HCT116 (cell line): ENCODE measurements around the gene PON3. TPM values are rescaled to one million over a fixed set of nuclear protein-coding genes. Genes with fewer than 3 reads are reported as not detected.

Experiments
- ATAC-seq: fragments of 200-7000 bp; cut with Tn5 transposase; 2 replicates; pipeline ENCODE4 v1.9.1; 2020; ENCODE audit warnings: mild to moderate bottlenecking, moderate library complexity
- BruUV-seq: library from RNA; stranded (reverse); fragments of 400-500 nt; replicated peaks from 2 replicates; lab custom pipeline; 2021; lab: Mats Ljungman, UMichigan
- CTCF ChIA-PET: fragments of 300-600 bp; sonication (Branson Sonifier 250); formaldehyde crosslinking; loops from one replicate; lab custom pipeline; 2021; ENCODE audit warnings: antibody characterized with exemption; lab: Charles Lee
- POLR2A ChIA-PET: fragments of 300-600, 350-600 bp; sonication (Branson Sonifier 250); formaldehyde crosslinking; loops from one replicate; lab custom pipeline; 2021; ENCODE audit warnings: antibody characterized with exemption; lab: Charles Lee
- RAD21 ChIA-PET, 2 experiments: fragments of 300-600 bp; sonication (Branson Sonifier 250); formaldehyde crosslinking; loops; one replicate each; lab custom pipeline; 2023; ENCODE audit warnings: low total read pairs in 2 of 2; ENCODE audit not compliant: uncharacterized antibody in 2 of 2, unreplicated experiment in 2 of 2, low non-redundant PET in 1 of 2; lab: Charles Lee
- DNase-seq: peaks from one replicate; pipeline ENCODE4 v3.0.0-alpha.2; 2010; ENCODE audit warnings: low read depth, low spot score
- H2AFZ ChIP-seq: fragments of 200-600 bp; shearing (Covaris generic), sonication (generic); 2 replicates; pipeline ENCODE4 v1.6.1; 2017; ENCODE audit warnings: low read depth, mixed run types, mixed read lengths, antibody characterized with exemption, low read length; ENCODE audit not compliant: poor library complexity, severe bottlenecking
- H3K27ac ChIP-seq: 2 replicates; pipeline ENCODE4 v1.5.1; 2012; ENCODE audit warnings: low read depth, low read length
- H3K27me3 ChIP-seq: fragments of 200-600 bp; sonication (generic); 2 replicates; pipeline ENCODE4 v1.6.1; 2016; ENCODE audit warnings: mixed run types, low read length, mixed read lengths; ENCODE audit not compliant: insufficient read depth
- H3K36me3 ChIP-seq, 2 experiments: fragments of 200-500 bp in 1 of 2; fragments of 200-600 bp in 1 of 2; sonication (Bioruptor generic) in 1 of 2; sonication (generic) in 1 of 2; 2 replicates each; pipeline versions ENCODE4 v1.5.1 to v1.6.1; 2014 to 2016; ENCODE audit warnings: low read length in 2 of 2, inconsistent platforms in 1 of 2, mixed read lengths in 1 of 2, mixed run types in 1 of 2; ENCODE audit not compliant: insufficient read depth in 2 of 2, control insufficient read depth in 1 of 2
- H3K4me1 ChIP-seq, 2 experiments: fragments of 200-600 bp in 1 of 2; sonication (generic) in 1 of 2; 2 replicates each; pipeline versions ENCODE4 v1.5.1 to v1.6.1; 2012 to 2017; ENCODE audit warnings: low read length in 2 of 2, inconsistent platforms in 1 of 2, mild to moderate bottlenecking in 1 of 2, mixed read lengths in 1 of 2, mixed run types in 1 of 2, moderate library complexity in 1 of 2; ENCODE audit not compliant: insufficient read depth in 2 of 2, control insufficient read depth in 1 of 2
- H3K4me2 ChIP-seq: fragments of 200-600 bp; sonication (generic); 2 replicates; pipeline ENCODE4 v1.6.1; 2017; ENCODE audit warnings: mixed run types, low read length, mixed read lengths
- H3K4me3 ChIP-seq, 2 experiments: fragments of 200-600 bp in 1 of 2; sonication (generic) in 1 of 2; replicated peaks in 1 of 2; 2 replicates each; pipeline ENCODE4 v1.5.1; 2011 to 2016; ENCODE audit warnings: low read length in 2 of 2, control low read depth in 1 of 2, low read depth in 1 of 2, mild to moderate bottlenecking in 1 of 2, mixed read lengths in 1 of 2, mixed run types in 1 of 2
- H3K79me2 ChIP-seq: fragments of 200-600 bp; sonication (generic); 2 replicates; pipeline ENCODE4 v1.6.1; 2017; ENCODE audit warnings: mild to moderate bottlenecking, mixed run types, low read length, moderate library complexity, mixed read lengths; ENCODE audit not compliant: insufficient read depth
- H3K9ac ChIP-seq: fragments of 200-600 bp; sonication (generic); 2 replicates; pipeline ENCODE4 v1.6.1; 2016; ENCODE audit warnings: low read length, mixed read lengths
- H3K9me2 ChIP-seq: fragments of 200-600 bp; sonication (generic), shearing (Covaris generic); 2 replicates; pipeline ENCODE4 v1.6.1; 2017; ENCODE audit warnings: mixed run types, mild to moderate bottlenecking, moderate library complexity; ENCODE audit not compliant: insufficient read depth
- H3K9me3 ChIP-seq, 2 experiments: fragments of 200-500 bp in 1 of 2; fragments of 200-600 bp in 1 of 2; sonication (Bioruptor generic) in 1 of 2; sonication (generic) in 1 of 2; 2 replicates each; pipeline ENCODE4 v1.6.1; 2014 to 2017; ENCODE audit warnings: low read length in 2 of 2, mixed read lengths in 2 of 2, inconsistent platforms in 1 of 2, low read depth in 1 of 2, mild to moderate bottlenecking in 1 of 2, mixed run types in 1 of 2, moderate library complexity in 1 of 2; ENCODE audit not compliant: control insufficient read depth in 1 of 2, insufficient read depth in 1 of 2
- H4K20me1 ChIP-seq: fragments of 200-600 bp; sonication (generic), shearing (Covaris generic); 2 replicates; pipeline ENCODE4 v1.6.1; 2017; ENCODE audit warnings: mixed run types, mild to moderate bottlenecking, moderate library complexity; ENCODE audit not compliant: insufficient read depth
- CBX3 ChIP-seq: IDR thresholded peaks from 2 replicates; pipeline ENCODE4 v1.6.1; 2012; ENCODE audit warnings: low read depth
- CEBPB ChIP-seq: IDR thresholded peaks from 2 replicates; pipeline ENCODE4 v1.6.1; 2012; ENCODE audit warnings: low read depth
- CTCF ChIP-seq, 3 experiments: fragments of 200-600 bp in 1 of 3; sonication (generic) in 1 of 3; IDR thresholded peaks in 2 of 3; conservative IDR thresholded peaks in 1 of 3; 2 replicates each; pipeline ENCODE4 v1.5.1; 2012 to 2017; ENCODE audit warnings: low read depth in 2 of 3, low read length in 2 of 3, antibody characterized with exemption in 1 of 3, borderline replicate concordance in 1 of 3, control low read depth in 1 of 3, mild to moderate bottlenecking in 1 of 3, mixed read lengths in 1 of 3, mixed run types in 1 of 3, moderate library complexity in 1 of 3; ENCODE audit not compliant: insufficient read depth in 1 of 3
- EGR1 ChIP-seq: IDR thresholded peaks from 2 replicates; pipeline ENCODE4 v1.6.1; 2012; ENCODE audit warnings: low read depth
- ELF1 ChIP-seq: IDR thresholded peaks from 2 replicates; pipeline ENCODE4 v1.6.1; 2012; ENCODE audit warnings: low read depth, borderline replicate concordance
- EZH2 ChIP-seq: fragments of 200-600 bp; sonication (generic); IDR thresholded peaks from 2 replicates; pipeline ENCODE4 v1.6.1; 2017; ENCODE audit warnings: antibody characterized with exemption, mixed run types
- EZH2phosphoT487 ChIP-seq: fragments of 200-600 bp; IDR thresholded peaks from 2 replicates; pipeline ENCODE4 v1.6.1; 2018; ENCODE audit warnings: antibody characterized with exemption, borderline replicate concordance
- JUND ChIP-seq: IDR thresholded peaks from 2 replicates; pipeline ENCODE4 v1.6.1; 2012
- MAX ChIP-seq: IDR thresholded peaks from 2 replicates; pipeline ENCODE4 v1.6.1; 2012
- POLR2A ChIP-seq: IDR thresholded peaks from 2 replicates; pipeline ENCODE4 v1.7.0; 2011; ENCODE audit warnings: borderline replicate concordance; ENCODE audit not compliant: insufficient read depth, insufficient read length; ENCODE audit errors: extremely low read depth
- POLR2AphosphoS5 ChIP-seq: IDR thresholded peaks from 2 replicates; pipeline ENCODE4 v1.6.1; 2011; ENCODE audit warnings: mild to moderate bottlenecking, low read depth, low read length, moderate library complexity
- RAD21 ChIP-seq: IDR thresholded peaks from 2 replicates; pipeline ENCODE4 v1.6.1; 2012; ENCODE audit warnings: low read depth, mild to moderate bottlenecking
- SIN3A ChIP-seq: IDR thresholded peaks from 2 replicates; pipeline ENCODE4 v1.6.1; 2012; ENCODE audit warnings: low read depth
- SRF ChIP-seq: IDR thresholded peaks from 2 replicates; pipeline ENCODE4 v1.6.1; 2012; ENCODE audit warnings: low read depth
- ZNF274 ChIP-seq: fragments of 200-500 bp; sonication (Bioruptor generic); IDR thresholded peaks from 2 replicates; pipeline ENCODE4 v1.6.1; 2014; ENCODE audit warnings: mild to moderate bottlenecking, low read depth, low read length, inconsistent platforms
- intact Hi-C: fragments of 100-400 bp; cut with micrococcal nuclease; formaldehyde crosslinking; loops from 2 replicates; pipeline ENCODE4 v1.10.0; 2022
- total RNA-seq: library from RNA; stranded (reverse); gene quantifications from one replicate; pipeline ENCODE4 v1.2.1, GENCODE V29; 2021; ENCODE audit not compliant: unreplicated experiment
- TF ChIP-seq, protein P1 (sequence below): IDR thresholded peaks from 2 replicates; pipeline ENCODE4 v1.6.1; 2012
- TF ChIP-seq, protein P2 (sequence below): IDR thresholded peaks from 2 replicates; pipeline ENCODE4 v1.6.1; 2011; ENCODE audit warnings: mild to moderate bottlenecking, low read length, moderate library complexity; ENCODE audit not compliant: insufficient replicate concordance; ENCODE audit errors: extremely low read depth

PON3 gene
- total RNA-seq, 1 experiment from 2014 or later, result 2.6 TPM

GRCh38 chr7:95407751-95408150, 11.6 kb upstream of the PON3 start:
- no peaks in the 10 kb centered on the region for H3K79me2 ChIP-seq
- H3K9me3 ChIP-seq, result no peaks in the 10 kb centered on the region
- DNase-seq (no peak), ATAC-seq (no peak)
- intact Hi-C loops, result no loop called here
- H4K20me1 ChIP-seq, result no peaks in the 10 kb centered on the region
- no peak overlapping the region for H3K4me3 ChIP-seq
- no peak overlapping the region for H3K4me2 ChIP-seq
- CTCF ChIA-PET, result interaction anchor here (1.8 kb wide), 1 partner anchor 12 kb away, joined by 4 read pairs; the partner anchor contains the start of gene PON3
- H3K9me2 ChIP-seq, result no peaks in the 10 kb centered on the region
- no peak overlapping the region for H3K27ac ChIP-seq
- H3K9ac ChIP-seq, result no peak overlapping the region
- RAD21 ChIA-PET, result no interaction called here
- H3K4me1 ChIP-seq, result no peaks in the 10 kb centered on the region
- POLR2A ChIA-PET, result no interaction called here
- no peak overlapping the region for H2AFZ ChIP-seq
- H3K27me3 ChIP-seq, result no peaks in the 10 kb centered on the region
- peaks cover 6 to 17% of the 10 kb centered on the region in 2 experiments for H3K36me3 ChIP-seq
- TF ChIP-seq, protein P1, sequence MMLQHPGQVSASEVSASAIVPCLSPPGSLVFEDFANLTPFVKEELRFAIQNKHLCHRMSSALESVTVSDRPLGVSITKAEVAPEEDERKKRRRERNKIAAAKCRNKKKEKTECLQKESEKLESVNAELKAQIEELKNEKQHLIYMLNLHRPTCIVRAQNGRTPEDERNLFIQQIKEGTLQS, result no peak
- TF ChIP-seq ELF1, result no peak
- no peak for TF ChIP-seq EZH2
- TF ChIP-seq JUND, result no peak
- no peak for TF ChIP-seq EZH2phosphoT487
- no peak for TF ChIP-seq POLR2AphosphoS5
- no peak for TF ChIP-seq CTCF (IDR thresholded peaks at IDR 0.05 in 2 of 3, conservative IDR thresholded peaks at IDR 0.05 in 1 of 3; ENCODE audit: borderline replicate concordance in 1 of 3, insufficient read depth in 1 of 3, low read depth in 2 of 3, low read length in 2 of 3)
- no peak for TF ChIP-seq SIN3A
- no peak for TF ChIP-seq CBX3
- no peak for TF ChIP-seq RAD21
- TF ChIP-seq, protein P2, sequence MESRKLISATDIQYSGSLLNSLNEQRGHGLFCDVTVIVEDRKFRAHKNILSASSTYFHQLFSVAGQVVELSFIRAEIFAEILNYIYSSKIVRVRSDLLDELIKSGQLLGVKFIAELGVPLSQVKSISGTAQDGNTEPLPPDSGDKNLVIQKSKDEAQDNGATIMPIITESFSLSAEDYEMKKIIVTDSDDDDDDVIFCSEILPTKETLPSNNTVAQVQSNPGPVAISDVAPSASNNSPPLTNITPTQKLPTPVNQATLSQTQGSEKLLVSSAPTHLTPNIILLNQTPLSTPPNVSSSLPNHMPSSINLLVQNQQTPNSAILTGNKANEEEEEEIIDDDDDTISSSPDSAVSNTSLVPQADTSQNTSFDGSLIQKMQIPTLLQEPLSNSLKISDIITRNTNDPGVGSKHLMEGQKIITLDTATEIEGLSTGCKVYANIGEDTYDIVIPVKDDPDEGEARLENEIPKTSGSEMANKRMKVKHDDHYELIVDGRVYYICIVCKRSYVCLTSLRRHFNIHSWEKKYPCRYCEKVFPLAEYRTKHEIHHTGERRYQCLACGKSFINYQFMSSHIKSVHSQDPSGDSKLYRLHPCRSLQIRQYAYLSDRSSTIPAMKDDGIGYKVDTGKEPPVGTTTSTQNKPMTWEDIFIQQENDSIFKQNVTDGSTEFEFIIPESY, result no peak
- TF ChIP-seq SRF, result no peak
- TF ChIP-seq CEBPB, result no peak
- no peak for TF ChIP-seq MAX
- TF ChIP-seq EGR1, result no peak
- TF ChIP-seq ZNF274, result no peak
- TF ChIP-seq POLR2A, result no peak
- no TSS peak for BruUV-seq
